A673 (cell line): Measurements from ENCODE around the gene ALKBH4. TPM values are rescaled to one million over a fixed set of nuclear protein-coding genes. Genes with fewer than 3 reads are reported as not detected.
"Not testable (repeated sequence)": the region's sequence is repeated elsewhere in the genome, so short reads cannot be mapped to it uniquely, and the experiment has no call there.

ENCODE experiments used
- BruUV-seq: library from RNA; stranded (reverse); fragments of 400-500 nt; replicated peaks from 2 replicates; lab custom pipeline; 2021; lab: Mats Ljungman, UMichigan
- CTCF ChIA-PET: fragments of 300-600 bp; sonication (Branson Sonifier 250); formaldehyde crosslinking; loops from one replicate; lab custom pipeline; 2022; ENCODE audit warnings: antibody characterized with exemption; lab: Charles Lee
- POLR2A ChIA-PET: fragments of 300-600 bp; sonication (Branson Sonifier 250); formaldehyde crosslinking; loops from one replicate; lab custom pipeline; 2022; ENCODE audit warnings: antibody characterized with exemption; ENCODE audit not compliant: low non-redundant PET; lab: Charles Lee
- DNase-seq: peaks from one replicate; pipeline ENCODE4 v3.0.0-alpha.2; 2015; ENCODE audit warnings: low spot score
- H3K27ac ChIP-seq: fragments of 200-600 bp; sonication (generic); 2 replicates; pipeline ENCODE4 v1.5.1; 2016; ENCODE audit warnings: mixed run types, low read depth, mild to moderate bottlenecking, mixed read lengths, antibody characterized with exemption, low read length; ENCODE audit not compliant: poor library complexity, severe bottlenecking
- H3K27me3 ChIP-seq: fragments of 200-600 bp; sonication (generic); replicated peaks from 2 replicates; pipeline ENCODE4 v1.6.1; 2017; ENCODE audit warnings: mixed run types, low read depth, mild to moderate bottlenecking, mixed read lengths, antibody characterized with exemption, low read length; ENCODE audit not compliant: insufficient read depth, poor library complexity
- H3K36me3 ChIP-seq: fragments of 200-600 bp; sonication (generic); 2 replicates; pipeline ENCODE4 v1.6.1; 2016; ENCODE audit warnings: mixed run types, mild to moderate bottlenecking, mixed read lengths, antibody characterized with exemption, low read length; ENCODE audit not compliant: insufficient read depth, poor library complexity, severe bottlenecking
- H3K4me1 ChIP-seq: fragments of 200-600 bp; sonication (generic); 2 replicates; pipeline ENCODE4 v1.6.1; 2017; ENCODE audit warnings: mixed run types, mild to moderate bottlenecking, mixed read lengths, antibody characterized with exemption, low read length; ENCODE audit not compliant: insufficient read depth, poor library complexity, severe bottlenecking
- H3K4me3 ChIP-seq: fragments of 200-600 bp; sonication (generic); 2 replicates; pipeline ENCODE4 v1.5.1; 2016; ENCODE audit warnings: low read depth, mixed run types, mild to moderate bottlenecking, mixed read lengths, low read length; ENCODE audit not compliant: poor library complexity, severe bottlenecking
- H3K9me3 ChIP-seq: fragments of 200-600 bp; sonication (generic); 2 replicates; pipeline ENCODE4 v1.6.1; 2016; ENCODE audit warnings: mixed run types, low read depth, mild to moderate bottlenecking, mixed read lengths, antibody characterized with exemption, low read length; ENCODE audit not compliant: poor library complexity, severe bottlenecking
- intact Hi-C: fragments of 100-400 bp; cut with micrococcal nuclease; formaldehyde crosslinking; loops from one replicate; pipeline ENCODE4 v1.10.0; 2022; ENCODE audit not compliant: unreplicated experiment
- total RNA-seq: library from RNA; stranded (reverse); gene quantifications from 2 replicates; pipeline ENCODE4 v1.2.3, GENCODE V29; 2021

Gene ALKBH4
- total RNA-seq, 1 experiment from 2014 or later = 17.0 TPM

DNA sequence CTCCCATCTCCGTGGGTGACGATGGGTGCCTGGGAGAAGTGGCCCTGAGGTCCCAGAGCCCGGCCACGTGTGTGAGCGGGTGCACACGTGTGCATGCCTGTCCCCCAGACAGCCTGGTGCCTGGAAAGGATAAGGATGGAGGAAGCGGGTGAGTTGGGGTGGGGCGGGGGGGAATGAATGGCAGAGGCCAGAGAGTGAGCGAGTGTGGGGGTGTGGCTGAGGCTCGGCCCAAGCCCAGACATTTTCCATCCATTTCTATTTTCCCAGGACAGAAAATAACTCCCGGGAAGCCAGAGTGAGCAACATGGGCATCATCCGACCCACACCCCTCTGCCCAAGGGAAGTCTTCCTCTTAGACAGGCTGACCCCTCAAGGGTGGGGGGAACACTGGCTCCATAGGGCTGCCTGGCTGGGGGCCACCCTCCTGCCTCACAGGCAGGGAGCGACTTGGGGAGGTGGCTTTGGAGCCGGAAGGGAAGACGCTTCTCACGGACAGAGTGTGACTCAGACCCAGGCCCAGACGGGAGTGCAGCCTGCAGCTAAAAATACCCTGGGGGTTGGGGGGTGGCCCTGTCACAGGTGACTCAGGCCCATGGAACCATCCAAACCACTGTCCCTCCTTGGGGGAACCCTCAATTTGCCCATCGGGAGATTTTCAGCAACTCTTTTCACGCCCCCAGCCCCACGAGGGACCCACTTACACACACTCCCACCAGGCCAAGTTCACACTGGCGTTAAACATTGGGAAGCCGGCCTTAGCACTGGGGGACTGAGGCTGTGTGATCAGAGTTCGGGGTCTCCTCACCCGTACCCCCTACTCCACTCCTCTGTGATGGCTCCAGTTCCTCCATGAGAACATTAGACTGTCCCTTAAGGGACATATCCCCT is 40.9 kb upstream of the ALKBH4 start:
- intact Hi-C loops, H3K4me3 ChIP-seq, H3K36me3 ChIP-seq, H3K9me3 ChIP-seq, H3K27ac ChIP-seq, DNase-seq, H3K4me1 ChIP-seq, CTCF ChIA-PET, H3K27me3 ChIP-seq, BruUV-seq, POLR2A ChIA-PET: not testable (repeated sequence)

DNA sequence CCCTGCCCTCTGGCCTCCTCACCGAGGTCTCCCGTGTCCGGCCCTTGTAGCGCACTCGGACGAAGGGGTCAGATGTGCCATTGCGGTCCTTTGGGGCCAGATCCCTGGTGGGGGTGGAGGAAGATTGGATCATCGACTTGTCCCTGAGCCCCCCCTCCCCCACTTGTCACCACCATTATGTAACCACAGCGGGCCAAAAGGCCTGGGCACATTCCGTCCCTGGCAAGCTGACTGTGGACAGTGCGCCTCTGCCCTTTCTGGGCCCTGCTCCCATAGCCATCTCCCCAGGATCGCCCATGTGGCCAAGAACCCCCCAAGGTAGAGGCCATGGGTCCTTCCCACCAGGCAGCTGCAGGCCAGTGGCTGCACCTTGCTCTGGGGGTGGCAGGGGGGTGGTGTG is 38.5 kb upstream of the ALKBH4 start:
- H3K27me3 ChIP-seq, DNase-seq, H3K4me3 ChIP-seq, H3K36me3 ChIP-seq, H3K27ac ChIP-seq, intact Hi-C loops, H3K4me1 ChIP-seq, CTCF ChIA-PET, POLR2A ChIA-PET, BruUV-seq, H3K9me3 ChIP-seq: not testable (repeated sequence)

DNA sequence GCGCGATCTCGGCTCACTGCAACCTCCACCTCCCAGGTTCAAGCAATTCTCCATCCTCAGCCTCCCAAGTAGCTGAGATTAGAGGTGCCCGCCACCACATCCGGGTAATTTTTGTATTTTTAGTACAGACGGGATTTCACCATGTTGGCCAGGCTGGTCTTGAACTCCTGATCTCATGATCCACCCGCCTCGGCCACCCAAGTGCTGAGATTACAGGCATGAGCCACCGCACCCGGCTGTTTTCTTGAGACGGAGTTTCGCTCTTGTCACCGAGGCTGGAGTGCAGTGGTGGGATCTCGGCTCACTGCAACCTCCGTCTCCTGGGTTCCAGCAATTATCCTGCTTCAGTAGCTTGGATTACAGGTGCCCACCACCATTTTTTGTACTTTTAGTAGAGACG is 33.7 kb upstream of the ALKBH4 start:
- intact Hi-C loops, BruUV-seq, DNase-seq: not testable (repeated sequence)

DNA sequence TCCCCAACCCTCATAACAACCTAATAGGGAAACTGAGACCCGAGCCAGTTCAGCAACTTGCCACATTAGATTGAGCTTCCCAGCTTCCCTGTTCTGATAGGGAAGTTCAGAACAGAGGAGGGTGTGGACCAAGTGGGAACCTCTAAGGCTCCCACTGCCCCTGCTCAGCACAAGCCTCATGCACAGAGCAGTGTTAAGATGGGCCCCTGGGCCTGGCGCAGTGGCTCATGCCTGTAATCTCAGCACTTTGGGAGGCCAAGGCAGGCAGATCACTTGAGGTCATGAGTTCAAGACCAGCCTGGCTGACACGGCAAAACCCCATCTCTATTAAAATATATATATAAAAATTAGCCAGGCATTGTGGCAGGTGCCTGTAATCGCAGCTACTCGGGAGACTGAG is 32.6 kb upstream of the ALKBH4 start:
- H3K4me1 ChIP-seq, H3K4me3 ChIP-seq, H3K27me3 ChIP-seq, intact Hi-C loops, CTCF ChIA-PET, BruUV-seq, POLR2A ChIA-PET, H3K9me3 ChIP-seq, H3K27ac ChIP-seq, H3K36me3 ChIP-seq, DNase-seq: not testable (repeated sequence)

More for the DNA sequence above, 33.7 kb upstream of the ALKBH4 start:
- H3K27me3 ChIP-seq, H3K4me1 ChIP-seq, H3K36me3 ChIP-seq, H3K27ac ChIP-seq, CTCF ChIA-PET, H3K4me3 ChIP-seq, POLR2A ChIA-PET, H3K9me3 ChIP-seq: not testable (repeated sequence)

DNA sequence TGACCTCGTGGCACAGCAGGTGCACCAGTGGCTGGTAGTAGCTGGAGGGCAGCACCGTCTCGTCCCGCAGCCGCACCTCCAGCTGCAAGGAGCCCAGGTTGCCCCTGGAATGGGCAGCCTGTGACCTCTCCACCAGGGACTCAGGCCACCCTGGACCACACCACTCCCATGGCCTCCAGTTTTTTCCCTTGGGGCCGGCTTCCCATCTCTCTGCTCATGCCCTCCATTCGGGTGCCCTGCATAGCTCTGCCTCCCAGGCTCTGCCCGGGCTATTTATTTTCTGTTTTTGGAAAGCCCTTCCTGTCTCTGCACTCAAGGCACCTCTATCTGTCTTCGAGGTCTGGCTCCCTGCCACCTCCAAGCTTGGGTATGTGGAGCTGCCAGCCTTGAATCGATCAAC is 32.2 kb upstream of the ALKBH4 start:
- CTCF ChIA-PET, POLR2A ChIA-PET, H3K9me3 ChIP-seq, H3K27me3 ChIP-seq, BruUV-seq, H3K27ac ChIP-seq, H3K36me3 ChIP-seq, DNase-seq, intact Hi-C loops, H3K4me1 ChIP-seq, H3K4me3 ChIP-seq: not testable (repeated sequence)

DNA sequence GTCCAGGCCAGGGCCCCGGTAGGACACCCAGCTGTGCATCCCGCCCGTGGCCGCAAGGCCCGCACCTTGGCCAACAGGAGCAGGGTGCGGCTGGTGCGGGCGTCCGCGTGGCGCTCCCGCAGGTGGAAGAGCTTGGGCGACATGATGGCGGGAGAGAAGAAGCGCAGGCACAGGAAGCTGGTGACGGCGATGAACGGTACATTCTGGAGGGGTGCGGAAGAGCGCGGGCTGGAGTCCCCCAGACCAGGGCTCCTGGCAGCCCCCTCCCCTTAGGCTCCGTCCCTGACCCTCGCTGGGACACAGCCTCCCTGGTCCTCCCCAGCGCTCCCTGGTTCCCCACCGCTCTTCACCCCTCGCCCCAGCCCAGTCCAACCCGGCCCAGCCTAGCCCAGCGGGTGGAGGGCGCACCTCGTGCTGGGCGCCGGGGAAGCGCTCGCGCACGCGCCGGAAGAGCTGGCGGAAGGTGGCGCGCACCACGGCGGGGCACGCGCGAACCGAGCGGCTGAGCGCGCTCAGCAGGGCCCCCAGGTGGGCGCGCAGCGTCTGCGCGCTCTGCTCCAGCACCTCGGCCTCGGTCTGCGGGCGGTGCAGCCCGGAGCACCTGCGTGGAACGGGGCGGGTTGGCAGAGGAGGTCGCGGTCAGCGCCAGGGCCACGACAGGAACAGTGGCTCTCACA is 29.9 kb upstream of the ALKBH4 start:
- H3K27me3 ChIP-seq, H3K9me3 ChIP-seq, intact Hi-C loops, H3K36me3 ChIP-seq, H3K27ac ChIP-seq, CTCF ChIA-PET, H3K4me1 ChIP-seq, DNase-seq, BruUV-seq, POLR2A ChIA-PET, H3K4me3 ChIP-seq: not testable (repeated sequence)

DNA sequence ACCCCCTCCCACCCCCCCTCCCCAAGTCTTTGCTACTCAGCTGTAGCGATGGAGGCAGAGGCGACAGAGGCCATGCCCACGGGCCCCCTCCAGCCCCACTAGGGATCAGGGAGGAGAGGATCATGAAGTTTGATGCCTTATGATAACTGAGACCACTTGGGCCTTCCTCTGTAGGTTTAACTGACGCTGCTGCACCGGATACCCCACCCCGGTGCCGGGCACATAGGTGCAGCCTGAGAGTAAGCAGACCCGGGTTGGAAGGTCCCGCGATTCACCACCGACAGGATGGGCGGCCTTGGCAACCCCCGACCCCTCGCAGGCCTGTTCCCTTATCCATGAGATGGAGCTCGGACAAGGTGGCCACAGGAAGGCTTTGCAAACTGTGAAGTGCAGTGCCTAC is 29.4 kb upstream of the ALKBH4 start:
- BruUV-seq, H3K27ac ChIP-seq, H3K4me3 ChIP-seq, DNase-seq, POLR2A ChIA-PET, CTCF ChIA-PET, intact Hi-C loops, H3K4me1 ChIP-seq, H3K27me3 ChIP-seq, H3K36me3 ChIP-seq, H3K9me3 ChIP-seq: not testable (repeated sequence)
